Measurements from ENCODE around the gene PCSK4. TPM values are rescaled to one million over a fixed set of nuclear protein-coding genes. Genes with fewer than 3 reads are reported as not detected.
"Not testable (repeated sequence)": the region's sequence is repeated elsewhere in the genome, so short reads cannot be mapped to it uniquely, and the experiment has no call there.

Gene PCSK4
- 1 to 10 TPM; 1.2 to 6.5 (median 2.9) TPM for total RNA-seq

DNA sequence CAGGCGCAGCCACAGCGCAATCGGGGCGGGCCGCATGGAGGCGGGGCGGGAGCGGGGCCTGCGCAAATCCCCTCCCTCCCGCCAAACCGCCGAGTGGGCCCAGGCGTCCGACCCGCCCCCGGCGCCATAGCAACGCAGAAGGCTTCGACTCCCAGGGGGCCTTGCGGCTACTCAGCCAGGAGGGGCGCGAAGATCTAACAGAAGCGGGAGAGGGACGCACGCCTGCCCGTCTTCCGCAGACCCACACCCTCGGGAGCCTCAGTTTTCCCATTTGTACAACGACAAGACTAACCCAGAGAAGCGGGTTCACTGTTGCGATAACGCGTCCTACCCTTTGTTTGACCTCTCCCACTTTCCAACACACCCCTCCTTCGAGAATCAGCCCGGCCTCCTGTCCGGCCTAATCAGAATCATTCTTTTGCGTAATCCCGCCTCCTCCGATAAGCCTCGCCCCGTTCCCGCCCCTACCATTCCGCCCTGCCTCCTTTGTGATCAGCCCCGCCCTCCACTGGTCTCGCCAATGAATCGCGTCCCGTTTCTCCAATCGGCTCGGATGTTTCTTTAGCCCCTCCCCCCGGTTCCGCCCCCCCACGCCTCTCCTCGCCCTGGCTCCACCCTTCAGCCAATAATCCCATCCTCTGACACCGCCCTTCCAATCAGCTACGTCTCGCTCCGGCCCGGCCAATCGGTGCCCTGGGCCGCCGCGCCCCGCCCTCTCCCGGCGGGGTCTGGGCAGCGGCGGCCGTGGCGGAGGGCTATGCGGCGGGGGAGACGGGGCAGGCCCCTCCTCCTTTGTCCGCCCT lies at the start of gene PCSK4:
TSS of gene PCSK4 (minus strand) at position 40 of the 803 bp plus-strand sequence. CDS start at position 36, 4 bp downstream.
- peak within 1 kb of the TSS; percentile 24 for H3K4me3 ChIP-seq (ENCODE audit: low read depth, poor library complexity, severe bottlenecking)
- intact Hi-C loops (cut with DNase I; ENCODE audit: low total_unique reads): no loop called here
- WGBS, 2 donors: 1% methylated on average over 58 of the region's 74 CpGs
- TF ChIP-seq POLR2A (IDR thresholded peaks at IDR 0.05) (no peak), CTCF (IDR thresholded peaks at IDR 0.05) (no peak)
- DNase-seq (ENCODE audit: low spot score in 2 of 2): peak; percentile 98 to 100

DNA sequence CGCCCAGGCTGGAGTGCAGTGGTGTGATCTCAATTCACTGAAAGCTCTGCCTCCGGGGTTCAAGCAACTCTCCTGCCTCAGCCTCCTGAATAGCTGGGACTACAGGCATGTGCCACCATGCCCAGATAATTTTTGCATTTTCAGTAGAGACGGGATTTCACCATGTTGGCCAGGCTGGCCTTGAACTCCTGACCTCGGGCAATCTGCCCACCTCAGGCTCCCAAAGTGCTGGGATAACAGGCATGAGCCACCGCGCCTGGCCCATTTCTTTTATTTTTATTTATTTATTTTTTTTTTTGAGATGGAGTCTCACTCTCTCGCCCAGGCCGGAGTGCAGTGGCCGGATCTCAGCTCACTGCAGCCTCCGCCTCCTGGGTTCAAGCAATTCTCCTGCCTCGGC lies 49.6 kb upstream of the PCSK4 start:
- H3K4me3 ChIP-seq (ENCODE audit: low read depth, poor library complexity, severe bottlenecking); intact Hi-C loops (cut with DNase I; ENCODE audit: low total_unique reads); DNase-seq (ENCODE audit: low spot score in 2 of 2): not testable (repeated sequence)
- WGBS, 2 donors: 87 to 88% methylated on average over 11 of the region's 11 CpGs

DNA sequence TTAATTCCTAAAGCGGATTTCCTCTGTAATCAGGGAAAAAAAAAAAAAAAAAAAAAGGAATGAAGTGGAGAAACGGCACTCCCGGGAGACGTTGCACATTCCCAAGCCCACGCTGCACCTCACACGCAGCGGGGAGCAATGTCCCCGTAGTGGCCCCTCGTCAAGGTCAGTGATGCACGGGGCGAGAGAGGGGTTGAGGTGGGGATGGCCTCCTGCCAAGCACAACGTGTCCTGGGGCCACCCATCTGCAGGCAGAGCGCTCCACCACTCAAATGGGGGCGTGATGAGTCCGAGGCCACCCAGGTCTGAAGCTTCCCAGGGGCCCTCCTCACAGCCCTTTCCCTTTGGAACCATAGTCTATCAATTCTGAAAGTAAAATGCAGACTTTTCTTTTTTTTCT lies 48.8 kb upstream of the PCSK4 start:
- WGBS, 2 donors: 12 to 16% methylated on average over 15 of the region's 15 CpGs
- no peak for TF ChIP-seq POLR2A (IDR thresholded peaks at IDR 0.05)
- no peak for TF ChIP-seq CTCF (IDR thresholded peaks at IDR 0.05)
- intact Hi-C loops (cut with DNase I; ENCODE audit: low total_unique reads): no loop called here
- H3K4me3 ChIP-seq (ENCODE audit: low read depth, poor library complexity, severe bottlenecking): no peak overlapping the region
- no peak for DNase-seq (ENCODE audit: low spot score in 2 of 2)

- intact Hi-C loops (cut with DNase I; ENCODE audit: low total_unique reads): not testable (repeated sequence)
- WGBS, 2 donors: 95 to 96% methylated on average over 7 of the region's 7 CpGs
Observed at GRCh38 chr19:1535699-1536098, 45.5 kb upstream of the PCSK4 start.

GRCh38 chr19:1534972-1535371 lies 44.8 kb upstream of the PCSK4 start:
- intact Hi-C loops (cut with DNase I; ENCODE audit: low total_unique reads): no loop called here
- WGBS, 2 donors: 84 to 92% methylated on average over 10 to 12 of the region's 14 CpGs
- no peak overlapping the region for H3K4me3 ChIP-seq (ENCODE audit: low read depth, poor library complexity, severe bottlenecking)
- DNase-seq (ENCODE audit: low spot score in 2 of 2): no peak
- TF ChIP-seq POLR2A (IDR thresholded peaks at IDR 0.05) (no peak), CTCF (IDR thresholded peaks at IDR 0.05) (no peak)

More at GRCh38 chr19:1535699-1536098, 45.5 kb upstream of the PCSK4 start:
- H3K4me3 ChIP-seq (ENCODE audit: low read depth, poor library complexity, severe bottlenecking); DNase-seq (ENCODE audit: low spot score in 2 of 2): not testable (repeated sequence)

- DNase-seq (ENCODE audit: low spot score in 2 of 2): no peak
- no peak for TF ChIP-seq POLR2A (IDR thresholded peaks at IDR 0.05)
- no peak for TF ChIP-seq CTCF (IDR thresholded peaks at IDR 0.05)
- intact Hi-C loops (cut with DNase I; ENCODE audit: low total_unique reads): no loop called here
- no peak overlapping the region for H3K4me3 ChIP-seq (ENCODE audit: low read depth, poor library complexity, severe bottlenecking)
- 75 to 84% methylated on average over 9 to 16 of the region's 23 CpGs for WGBS, 2 donors
Observed at GRCh38 chr19:1533510-1534150, 43.5 kb upstream of the PCSK4 start.
